ENCODE data around the gene GRM7.

GRM7 gene

GRCh38 chr3:7504886-7505775 lies 644.2 kb downstream of the GRM7 start:
- DNase-seq (ENCODE audit: low spot score), result no peak

GRCh38 chr3:7506606-7507180 lies 645.8 kb downstream of the GRM7 start:
- DNase-seq (ENCODE audit: low spot score), result no peak

GRCh38 chr3:7508821-7509220 lies 647.9 kb downstream of the GRM7 start:
- DNase-seq (ENCODE audit: low spot score), result no peak

- no peak for DNase-seq (ENCODE audit: low spot score)
These were observed 651.1 kb downstream of the GRM7 start for GRCh38 chr3:7512048-7512447.

GRCh38 chr3:7518026-7518425 lies 657.1 kb downstream of the GRM7 start:
- DNase-seq (ENCODE audit: low spot score), result no peak

GRCh38 chr3:7518456-7518855 lies 657.5 kb downstream of the GRM7 start:
- no peak for DNase-seq (ENCODE audit: low spot score)

GRCh38 chr3:7520059-7520458 lies 659.1 kb downstream of the GRM7 start:
- no peak for DNase-seq (ENCODE audit: low spot score)

- no peak for DNase-seq (ENCODE audit: low spot score)
These were observed 659.7 kb downstream of the GRM7 start for GRCh38 chr3:7520593-7520992.

- no peak for DNase-seq (ENCODE audit: low spot score)
These were observed 675.6 kb downstream of the GRM7 start for GRCh38 chr3:7536510-7536909.

GRCh38 chr3:7536921-7537320 lies 676.0 kb downstream of the GRM7 start:
- no peak for DNase-seq (ENCODE audit: low spot score)

- no peak for DNase-seq (ENCODE audit: low spot score)
These were observed 682.5 kb downstream of the GRM7 start for GRCh38 chr3:7543294-7543880.

- no peak for DNase-seq (ENCODE audit: low spot score)
These were observed 684.4 kb downstream of the GRM7 start for GRCh38 chr3:7545334-7545733.

GRCh38 chr3:7546253-7546652 lies 685.3 kb downstream of the GRM7 start:
- DNase-seq (ENCODE audit: low spot score), result no peak

GRCh38 chr3:7547826-7548225 lies 686.9 kb downstream of the GRM7 start:
- DNase-seq (ENCODE audit: low spot score), result no peak

- DNase-seq (ENCODE audit: low spot score), result no peak
These were observed 702.0 kb downstream of the GRM7 start for GRCh38 chr3:7562892-7563291.

GRCh38 chr3:7565574-7565973 lies 704.7 kb downstream of the GRM7 start:
- DNase-seq (ENCODE audit: low spot score), result no peak

- DNase-seq (ENCODE audit: low spot score), result no peak
These were observed 706.2 kb downstream of the GRM7 start for GRCh38 chr3:7567160-7567559.

- DNase-seq (ENCODE audit: low spot score), result no peak
These were observed 707.7 kb downstream of the GRM7 start for GRCh38 chr3:7568526-7569184.

- DNase-seq (ENCODE audit: low spot score), result no peak
These were observed 712.4 kb downstream of the GRM7 start for GRCh38 chr3:7573330-7573729.

- no peak for DNase-seq (ENCODE audit: low spot score)
These were observed 713.5 kb downstream of the GRM7 start for GRCh38 chr3:7574435-7574834.

GRCh38 chr3:7576071-7576470 lies 715.2 kb downstream of the GRM7 start:
- no peak for DNase-seq (ENCODE audit: low spot score)

GRCh38 chr3:7576506-7576905 lies 715.6 kb downstream of the GRM7 start:
- DNase-seq (ENCODE audit: low spot score), result no peak

GRCh38 chr3:7577513-7577912 lies 716.6 kb downstream of the GRM7 start:
- no peak for DNase-seq (ENCODE audit: low spot score)

Measured in AG08395 (cell line).